Stimulated activated CD4-positive, alpha-beta T cell treated with anti-CD3 and anti-CD28 coated beads, Interleukin-2, amount 100 ng/mL, for 48 hours (primary cell): ENCODE measurements around the gene AGTR1.

ENCODE experiments used
- DNase-seq, 2 donors: peaks; one replicate each; pipeline ENCODE4 v3.0.0-alpha.2; 2020

Gene AGTR1

GRCh38 chr3:148697306-148698189 lies at the start of gene AGTR1:
Gene AGTR1 (plus strand): TSS chr3:148697903. CDS start chr3:148741036, 43,133 bp downstream.
- DNase-seq: no peak

GRCh38 chr3:148648685-148649352 lies 48.9 kb upstream of the AGTR1 start:
- DNase-seq: no peak

GRCh38 chr3:148651549-148651948 lies 46.2 kb upstream of the AGTR1 start:
- DNase-seq: no peak

DNA sequence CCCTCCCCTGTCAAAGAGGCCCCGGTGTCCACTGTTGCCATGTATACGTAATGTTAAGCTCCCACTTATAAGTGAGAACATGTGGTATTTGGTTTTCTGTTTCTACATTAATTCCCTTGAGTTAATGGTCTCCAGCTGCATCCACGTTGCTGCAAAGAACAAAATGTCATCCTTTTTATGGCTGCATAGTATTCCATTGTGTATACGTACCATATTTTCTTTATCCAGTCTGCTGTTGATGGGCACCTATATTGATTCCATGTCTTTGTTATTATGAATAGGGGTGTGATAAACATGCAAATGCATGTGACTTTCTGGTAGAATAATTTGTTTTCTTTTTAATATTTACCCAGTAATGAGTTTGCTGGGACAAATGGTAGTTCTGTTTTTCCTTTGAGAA lies 43.3 kb upstream of the AGTR1 start:
- no peak for DNase-seq

DNA sequence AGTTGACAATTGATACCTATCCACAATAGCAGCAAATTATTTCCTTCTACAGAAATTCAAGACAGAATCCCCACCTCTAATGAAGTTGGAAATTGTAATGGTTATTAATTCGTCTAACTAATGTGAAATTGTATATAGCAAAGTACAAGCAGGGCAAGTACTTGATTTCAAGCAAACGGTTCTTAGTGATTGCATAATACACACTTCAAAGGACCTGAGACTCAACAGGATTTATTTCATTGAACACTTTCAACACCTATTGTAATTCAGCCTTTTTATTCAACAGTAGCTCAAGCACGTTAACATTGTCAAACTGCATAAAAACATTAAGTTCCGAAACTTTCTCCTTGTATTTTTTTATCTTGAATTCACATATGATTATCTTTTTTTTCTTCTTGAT lies 40.2 kb upstream of the AGTR1 start:
- DNase-seq: no peak

DNA sequence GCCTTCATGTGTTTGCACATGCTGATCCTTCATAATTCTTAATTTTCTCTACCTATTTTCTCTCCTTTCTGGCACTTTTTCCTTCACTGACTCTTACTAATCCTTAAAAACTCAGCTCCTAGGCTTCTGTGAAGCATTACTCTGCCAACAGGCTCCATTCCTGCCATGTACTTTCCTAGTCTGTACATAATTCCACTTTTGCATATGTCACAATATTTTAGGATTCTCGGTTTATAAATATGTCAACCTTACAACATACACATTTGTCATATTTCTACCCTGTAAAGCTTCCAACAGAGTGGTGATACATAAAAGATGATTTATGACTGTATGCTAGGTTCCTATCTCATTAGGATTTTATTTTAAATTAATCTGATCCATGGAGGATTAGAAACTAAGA lies 38.2 kb upstream of the AGTR1 start:
- DNase-seq: no peak

DNA sequence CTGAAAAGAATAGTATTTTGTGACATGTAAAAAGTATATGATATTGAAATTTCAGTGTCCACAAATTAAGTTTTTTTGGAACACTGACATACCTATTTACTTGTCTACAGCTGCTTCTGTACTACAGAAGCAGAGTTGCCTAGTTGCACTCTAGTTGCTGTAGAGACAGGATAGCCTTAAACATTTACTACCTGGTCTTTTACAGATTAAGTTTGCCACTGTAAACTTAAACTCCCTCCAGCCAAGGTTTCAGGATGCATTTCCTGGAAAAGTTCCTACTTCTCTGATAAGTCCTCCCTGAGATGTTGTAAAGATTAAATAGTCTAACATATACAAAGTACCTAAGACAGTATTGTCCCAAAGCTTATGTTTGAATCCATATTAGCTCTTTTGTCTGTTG lies 17.4 kb upstream of the AGTR1 start:
- DNase-seq: no peak

- no peak for DNase-seq
Observed at GRCh38 chr3:148681080-148681479, 16.6 kb upstream of the AGTR1 start.

DNA sequence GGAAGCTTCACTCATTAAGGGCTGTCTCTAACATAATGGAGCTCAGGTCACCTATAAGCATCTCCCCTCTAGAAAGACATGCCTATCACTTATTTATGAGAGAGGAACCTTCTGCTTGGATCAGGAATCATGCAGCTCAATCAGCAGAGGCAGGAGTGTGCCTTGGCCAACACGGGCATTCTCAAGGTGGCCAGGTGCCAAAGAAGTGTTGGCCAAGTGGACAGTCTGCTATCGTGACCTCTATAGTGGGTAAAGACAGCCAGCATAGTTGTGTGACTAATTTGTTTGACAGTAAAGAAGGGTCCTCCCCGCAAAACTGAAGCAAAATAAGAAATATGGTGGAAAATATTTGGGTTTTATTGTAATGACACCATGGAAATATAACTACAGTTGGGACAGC lies 14.7 kb upstream of the AGTR1 start:
- no peak for DNase-seq

- no peak for DNase-seq
Observed at GRCh38 chr3:148694116-148694515, 3.6 kb upstream of the AGTR1 start.

DNA sequence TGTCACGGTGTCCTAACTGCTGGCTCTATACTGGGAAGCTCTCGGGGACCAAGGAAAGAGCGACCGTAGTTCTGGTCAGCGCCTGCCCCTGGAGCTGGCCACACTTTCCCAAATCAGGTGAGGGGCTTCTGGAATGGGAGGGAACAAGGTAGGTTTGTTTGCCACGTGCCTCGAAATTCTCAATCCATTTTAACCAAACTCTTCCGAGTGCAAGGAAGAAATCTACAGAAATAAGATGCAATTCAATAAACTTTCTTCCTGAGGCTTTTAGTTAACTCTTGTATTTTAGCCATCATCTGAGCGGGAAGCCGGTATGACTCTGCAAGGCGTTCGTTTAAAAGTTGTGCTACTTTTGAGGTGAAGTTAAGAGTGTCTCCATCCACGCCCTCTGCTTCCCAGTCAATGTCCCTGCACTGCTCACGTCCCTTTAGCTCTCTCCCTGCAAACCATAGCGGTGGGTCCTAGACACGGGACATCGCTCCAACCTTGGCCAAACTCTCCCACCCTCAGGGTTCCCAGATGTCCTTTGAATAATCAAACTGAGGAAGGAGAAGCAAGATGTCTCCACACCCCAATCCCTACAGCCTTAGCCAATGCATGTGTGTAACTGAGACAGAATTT lies 597 bp downstream of the AGTR1 start:
- DNase-seq: no peak

- DNase-seq: no peak
Observed at GRCh38 chr3:148705314-148705713, 7.6 kb downstream of the AGTR1 start.

GRCh38 chr3:148707601-148708380 lies 10.1 kb downstream of the AGTR1 start:
- no peak for DNase-seq

GRCh38 chr3:148708409-148708808 lies 10.7 kb downstream of the AGTR1 start:
- DNase-seq: no peak

- DNase-seq: no peak
Observed at GRCh38 chr3:148709560-148710253, 12.0 kb downstream of the AGTR1 start.

GRCh38 chr3:148710665-148711064 lies 13.0 kb downstream of the AGTR1 start:
- DNase-seq: no peak

DNA sequence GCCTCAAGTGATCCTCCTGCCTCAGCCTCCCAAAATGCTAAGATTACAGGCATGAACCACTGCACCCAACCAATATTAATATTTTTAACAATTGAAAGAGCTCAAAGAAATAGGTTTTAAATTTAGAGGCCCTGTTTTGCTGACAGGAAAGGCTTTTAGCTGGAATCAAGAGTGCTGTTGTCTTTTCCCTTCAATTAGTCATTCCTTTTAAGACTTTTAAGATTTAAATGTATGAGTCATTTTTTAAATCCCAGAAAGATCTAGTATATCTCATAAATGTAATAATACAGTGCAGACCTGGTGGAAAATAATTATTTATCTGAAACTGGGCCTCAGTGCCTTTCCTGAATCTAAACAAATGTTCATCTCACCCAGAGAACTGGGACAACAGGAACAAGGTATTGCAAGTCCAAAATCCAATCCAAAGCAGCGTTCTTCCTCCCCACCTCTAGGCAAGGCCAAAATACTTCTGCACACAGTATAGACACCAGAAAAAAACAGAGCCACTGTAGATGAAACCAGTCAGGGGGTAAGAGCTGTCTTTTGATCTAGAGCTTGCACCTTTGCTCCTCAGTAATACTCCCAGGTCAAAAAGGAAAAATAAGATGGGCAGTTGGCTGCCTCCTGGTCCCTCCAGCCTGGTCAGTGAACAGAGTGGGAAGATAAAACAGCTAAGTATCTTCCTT lies 14.4 kb downstream of the AGTR1 start:
- no peak for DNase-seq

DNA sequence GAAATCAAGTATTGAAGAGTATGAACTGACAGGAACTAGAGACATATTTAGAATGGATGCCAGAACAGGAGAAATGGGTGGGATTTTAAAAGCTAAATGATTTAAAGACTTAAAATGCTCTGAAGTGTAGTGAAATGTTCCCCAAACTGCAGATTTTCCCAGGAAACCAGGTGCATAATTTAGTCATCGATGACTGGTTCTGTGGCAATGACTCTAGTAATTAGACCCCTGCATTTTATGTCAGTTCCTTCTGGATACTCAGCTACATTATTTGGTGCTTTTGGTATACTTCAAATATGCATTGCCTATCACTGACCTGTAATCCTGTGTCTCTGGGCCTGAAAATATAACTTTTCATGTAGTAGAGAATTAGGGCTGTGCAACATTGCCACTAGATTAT lies 16.8 kb downstream of the AGTR1 start:
- no peak for DNase-seq

DNA sequence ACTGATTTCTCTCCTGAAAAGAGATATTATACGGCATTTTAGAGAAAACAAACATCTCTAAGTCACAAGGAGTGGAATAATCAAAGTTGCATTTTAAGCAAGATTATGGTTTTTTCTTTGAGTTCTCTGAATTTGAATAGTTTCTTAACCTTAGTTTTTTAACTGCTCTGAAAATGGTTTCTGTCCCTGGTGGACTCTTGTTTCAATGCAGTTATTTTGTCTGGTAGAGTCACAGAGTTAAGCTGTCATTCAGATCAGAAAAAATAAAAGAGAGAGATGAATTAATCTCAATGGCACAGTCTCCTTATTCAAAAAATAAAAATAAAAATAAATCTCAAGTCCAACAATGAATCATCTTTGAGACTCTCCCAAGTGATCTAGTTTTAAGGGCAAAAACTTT lies 19.0 kb downstream of the AGTR1 start:
- DNase-seq: no peak

- DNase-seq: no peak
Observed at GRCh38 chr3:148717885-148718561, 20.3 kb downstream of the AGTR1 start.
